GM21576 (cell line): ENCODE measurements around the gene ZNF697.
"Not testable (repeated sequence)": the region's sequence is repeated elsewhere in the genome, so short reads cannot be mapped to it uniquely, and the experiment has no call there.

Experiments
- ATAC-seq: cut with Tn5 transposase; IDR thresholded peaks from one replicate; pipeline ENCODE4 v1.9.1; 2021; ENCODE audit warnings: mild to moderate bottlenecking, moderate library complexity; ENCODE audit not compliant: unreplicated experiment

ZNF697 gene

DNA sequence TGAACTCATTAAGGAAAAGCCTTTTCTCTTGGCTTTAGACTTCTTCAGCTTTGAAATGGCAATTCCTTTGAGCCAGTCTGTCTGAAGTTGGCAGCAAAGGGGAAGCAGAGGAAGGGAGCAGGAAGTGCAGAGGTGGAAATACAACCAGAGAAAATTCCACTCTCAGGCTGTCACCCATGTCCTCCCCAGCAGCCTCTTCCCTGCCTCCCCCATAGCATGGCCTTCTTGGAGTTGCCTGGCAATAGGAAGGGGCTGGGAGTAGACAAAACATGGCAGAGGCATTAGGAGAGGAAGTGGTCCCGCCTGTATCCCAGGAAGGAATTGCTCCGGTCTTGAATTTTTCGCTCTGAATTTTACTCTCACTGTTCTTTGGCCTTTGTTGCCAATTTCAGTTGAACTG is 44.8 kb downstream of the ZNF697 start:
- not testable (repeated sequence) for ATAC-seq

DNA sequence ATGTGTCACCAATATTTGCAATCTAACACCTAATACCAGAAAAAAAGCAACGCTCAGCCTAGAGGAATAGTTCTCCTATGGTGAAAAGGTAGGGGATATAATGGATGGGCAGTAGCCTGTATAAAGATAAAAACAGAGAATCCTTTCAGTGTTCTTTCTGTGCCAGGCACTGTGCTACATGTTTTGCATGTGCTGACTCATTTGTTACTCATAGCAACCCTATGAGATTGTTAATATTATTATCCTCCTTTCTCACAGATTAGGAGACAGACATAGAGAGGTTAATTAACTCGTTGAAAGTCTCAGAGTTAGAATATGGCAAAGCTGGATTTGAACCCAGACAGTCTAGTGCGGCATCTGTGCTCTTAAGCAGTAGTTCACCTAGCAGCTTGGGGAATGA is 45.3 kb downstream of the ZNF697 start:
- ATAC-seq: not testable (repeated sequence)

DNA sequence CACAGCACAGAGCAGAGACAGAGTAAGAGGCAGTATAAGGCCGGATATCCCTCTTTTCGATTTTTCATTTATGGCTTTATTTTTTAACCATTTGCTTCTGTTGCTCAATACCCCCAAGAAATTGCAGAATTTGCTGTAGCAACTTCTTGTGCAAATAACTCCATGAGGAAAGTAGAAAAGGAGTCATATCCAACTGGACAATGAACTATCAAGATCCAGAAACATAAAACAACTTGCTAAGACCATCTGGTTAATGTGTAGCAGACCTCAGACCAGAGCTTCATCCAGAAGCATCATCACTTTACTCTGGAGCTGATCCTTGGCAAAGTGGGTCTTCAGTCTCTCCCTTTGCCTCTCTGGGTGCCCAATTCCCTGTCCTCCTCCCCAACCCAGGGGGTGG is 45.9 kb downstream of the ZNF697 start:
- no peak for ATAC-seq

DNA sequence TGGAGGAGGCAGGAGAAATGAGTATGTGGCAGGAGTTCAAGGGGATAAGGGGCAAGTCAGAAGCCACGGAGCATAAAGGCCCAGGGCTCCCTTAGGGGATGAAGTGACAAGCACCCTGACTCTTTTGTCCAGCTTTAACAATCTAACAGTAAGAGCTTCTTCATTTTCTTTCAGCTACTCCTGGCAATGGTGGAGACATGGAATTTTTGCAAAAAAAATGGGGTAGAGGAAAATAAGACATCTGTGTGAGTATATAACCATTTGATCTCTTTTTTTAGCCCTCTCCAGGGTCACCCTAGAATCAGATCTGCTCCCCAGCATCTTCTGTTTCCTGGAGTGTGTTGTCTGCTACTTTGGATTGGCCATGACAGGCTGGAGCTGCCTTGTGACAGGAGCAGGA is 47.1 kb downstream of the ZNF697 start:
- ATAC-seq: no peak

DNA sequence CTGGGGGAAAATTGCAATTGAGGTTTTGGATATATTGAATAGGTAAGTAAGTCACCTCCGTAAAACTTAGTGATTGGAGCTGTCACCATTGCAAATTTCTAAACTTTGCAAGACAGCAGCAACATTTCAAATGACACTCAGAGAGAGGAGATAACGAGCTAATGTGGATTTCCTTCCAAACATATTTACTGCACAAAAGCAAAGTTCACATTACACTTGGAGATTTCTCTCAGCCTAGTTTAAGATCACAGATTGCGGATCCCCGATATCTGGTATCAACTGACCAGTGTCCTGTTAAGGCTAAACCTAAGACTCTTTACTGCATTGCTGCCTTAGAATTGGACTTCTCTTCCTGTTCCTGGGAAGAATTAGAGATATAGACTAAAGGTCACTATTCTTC is 47.5 kb downstream of the ZNF697 start:
- no peak for ATAC-seq

DNA sequence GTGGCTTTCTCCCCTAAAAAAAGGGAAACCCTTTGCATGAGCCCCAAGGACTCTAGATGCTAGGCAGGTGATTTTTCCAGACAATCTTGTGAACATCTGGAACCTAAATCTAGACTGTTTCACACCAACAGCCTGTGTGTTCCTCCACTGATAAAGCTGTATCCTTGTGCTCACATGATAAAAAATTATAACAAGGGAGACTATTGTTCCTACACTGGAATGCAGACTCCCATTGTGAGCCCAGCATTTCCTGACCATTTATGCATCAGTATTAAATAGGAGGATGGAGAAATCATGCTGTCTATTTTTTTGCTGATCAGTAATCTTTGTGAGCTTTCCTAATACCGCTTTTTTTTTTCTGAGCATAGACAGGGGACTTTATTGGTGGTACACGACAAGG is 52.5 kb downstream of the ZNF697 start:
- no peak for ATAC-seq

DNA sequence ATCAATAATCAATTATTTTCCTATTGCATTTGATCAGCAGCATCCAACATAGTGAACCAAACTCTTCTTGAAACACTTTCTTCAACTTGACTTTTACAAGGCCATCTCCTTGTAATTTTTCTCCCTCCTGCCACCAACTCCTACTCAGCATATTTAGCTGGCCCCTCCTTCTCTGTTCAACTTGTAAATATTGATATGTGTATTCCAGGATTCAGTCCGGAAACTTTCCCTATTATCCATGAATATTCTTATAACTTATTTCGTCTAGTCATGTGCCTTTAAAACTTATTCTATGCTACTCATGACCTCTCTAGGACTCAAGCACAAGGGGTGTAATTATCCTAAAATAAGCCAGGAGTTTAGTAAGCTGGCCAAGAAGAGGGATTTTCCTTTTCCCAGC is 52.9 kb downstream of the ZNF697 start:
- ATAC-seq: no peak

DNA sequence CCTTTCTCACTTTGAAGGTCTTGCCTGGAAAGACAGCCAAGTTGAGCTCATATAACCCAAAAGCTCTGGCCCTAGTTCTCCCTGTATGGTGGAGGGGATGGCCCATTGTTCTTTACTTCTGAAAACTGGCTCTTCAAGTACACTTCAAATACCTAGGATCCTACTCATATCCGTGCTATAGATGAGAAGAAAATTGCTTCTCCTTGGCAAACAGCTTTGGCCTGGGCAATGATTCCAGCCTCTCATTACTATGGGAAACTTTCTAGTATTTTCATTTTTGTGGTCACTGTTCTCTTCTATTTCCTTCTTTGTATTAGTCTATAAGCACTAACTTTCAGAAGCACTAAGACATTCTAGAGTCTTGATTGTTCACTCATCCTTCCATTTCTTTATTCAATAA is 53.7 kb downstream of the ZNF697 start:
- ATAC-seq: no peak

DNA sequence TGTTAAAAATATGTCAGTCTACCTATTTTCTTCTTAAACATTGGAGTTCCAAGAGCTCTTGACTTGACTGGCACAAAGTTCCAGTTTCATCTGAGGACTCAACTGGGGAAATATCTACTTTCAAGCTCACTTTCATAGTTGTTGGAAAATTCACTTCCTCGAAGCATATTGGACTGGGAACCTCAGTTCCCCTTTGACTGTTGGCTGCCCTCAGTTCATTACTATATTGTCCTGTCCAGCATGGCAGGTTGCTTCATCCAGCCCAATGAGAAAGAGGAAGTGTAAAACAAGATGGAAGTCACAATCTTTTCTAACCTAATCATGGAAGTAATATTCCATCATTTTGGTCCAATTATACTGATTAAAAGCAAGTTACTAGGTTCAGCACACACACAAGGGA is 54.3 kb downstream of the ZNF697 start:
- ATAC-seq: no peak

DNA sequence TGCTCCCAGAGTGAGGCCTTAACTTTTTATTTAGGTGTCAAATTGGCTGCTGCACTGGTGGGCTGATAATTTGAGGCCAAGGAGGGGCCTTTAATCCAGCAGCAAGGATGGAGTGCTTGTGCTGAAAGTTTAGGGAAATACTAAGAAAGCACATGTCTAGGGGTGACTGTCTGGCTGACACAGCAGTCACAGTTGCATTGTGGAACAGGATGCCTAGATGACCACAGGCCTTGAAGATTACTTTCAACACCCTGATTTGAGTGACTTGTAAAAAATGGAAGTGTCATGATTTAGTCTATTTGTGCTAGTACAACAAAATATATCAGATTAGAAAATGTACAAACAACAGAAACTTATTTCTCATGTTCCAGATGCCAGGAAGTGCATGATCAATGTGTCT is 57.7 kb downstream of the ZNF697 start:
- ATAC-seq: no peak

DNA sequence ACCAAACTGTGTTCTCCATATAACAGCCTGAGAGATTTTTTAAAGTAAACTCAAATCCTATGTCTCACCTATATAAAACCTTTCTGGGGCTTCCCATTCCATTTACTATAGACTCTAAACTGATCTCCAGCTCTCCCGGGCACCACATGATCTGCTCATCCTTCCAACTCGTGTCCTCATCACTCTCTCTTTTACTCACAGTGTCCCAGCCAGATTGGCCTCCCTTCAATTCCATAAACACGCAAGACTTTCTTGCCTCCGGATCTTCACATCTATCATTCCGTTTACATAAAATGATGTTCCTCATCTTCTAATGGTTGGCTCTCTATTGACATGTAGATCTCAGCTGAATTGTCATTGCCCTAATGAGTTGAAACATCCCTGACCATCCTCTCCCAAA is 59.4 kb downstream of the ZNF697 start:
- no peak for ATAC-seq

DNA sequence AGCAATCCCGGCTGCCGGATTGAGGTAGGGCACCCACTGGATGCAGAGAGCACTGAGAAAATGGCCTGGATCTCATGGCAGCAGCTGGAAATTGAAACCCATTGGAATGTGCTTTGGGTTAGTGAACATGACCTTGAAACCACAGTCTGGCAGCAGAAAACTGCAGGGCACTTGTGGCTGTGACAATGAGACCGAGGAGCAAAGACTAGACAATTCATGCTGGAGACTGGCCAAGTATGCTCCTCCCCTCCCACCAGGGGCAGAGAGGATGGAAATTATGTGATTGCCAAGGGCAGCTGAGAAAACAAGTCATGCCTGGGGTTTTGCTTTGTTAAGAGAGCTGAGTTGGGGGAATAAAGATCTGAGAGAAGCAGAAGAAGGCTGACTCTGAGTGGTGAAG is 60.7 kb downstream of the ZNF697 start:
- no peak for ATAC-seq

DNA sequence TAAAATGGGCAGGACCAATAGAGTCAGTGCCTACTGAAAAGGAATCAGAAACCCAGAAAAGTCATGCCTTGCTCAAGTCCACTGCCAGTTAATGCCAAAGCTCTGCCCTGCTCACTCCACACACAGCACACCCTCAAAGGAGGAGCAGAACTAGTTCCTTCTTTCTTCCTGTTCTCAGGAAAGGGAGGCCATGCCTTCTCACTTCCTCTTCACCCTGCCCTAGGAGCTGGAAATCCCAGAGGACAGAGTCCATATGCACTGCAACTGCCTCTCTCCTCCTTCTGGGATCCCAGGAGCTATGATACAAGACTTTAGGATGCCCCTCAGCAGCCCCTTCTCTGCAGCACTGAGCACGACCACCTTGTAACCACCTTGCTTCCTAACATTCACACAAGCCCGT is 62.3 kb downstream of the ZNF697 start:
- not testable (repeated sequence) for ATAC-seq

DNA sequence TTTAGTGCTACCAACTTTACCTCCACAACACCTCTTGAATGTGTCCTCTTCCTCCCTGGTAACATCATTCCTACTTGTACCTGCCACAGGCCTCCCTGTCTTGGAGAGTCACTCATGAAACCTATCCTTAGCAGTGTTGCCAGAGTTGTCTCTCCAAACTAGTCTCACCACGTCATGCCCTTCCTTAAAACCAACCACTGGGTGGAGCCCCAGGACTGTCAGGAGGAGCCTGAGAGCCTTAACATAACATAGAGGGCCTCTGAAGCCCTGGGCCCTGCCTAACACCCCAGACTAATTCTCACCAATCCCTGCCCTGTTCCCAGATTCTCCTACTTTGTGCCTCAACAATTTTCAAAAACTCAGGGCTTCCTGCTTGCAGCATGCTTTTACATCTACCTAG is 65.3 kb downstream of the ZNF697 start:
- ATAC-seq: no peak

DNA sequence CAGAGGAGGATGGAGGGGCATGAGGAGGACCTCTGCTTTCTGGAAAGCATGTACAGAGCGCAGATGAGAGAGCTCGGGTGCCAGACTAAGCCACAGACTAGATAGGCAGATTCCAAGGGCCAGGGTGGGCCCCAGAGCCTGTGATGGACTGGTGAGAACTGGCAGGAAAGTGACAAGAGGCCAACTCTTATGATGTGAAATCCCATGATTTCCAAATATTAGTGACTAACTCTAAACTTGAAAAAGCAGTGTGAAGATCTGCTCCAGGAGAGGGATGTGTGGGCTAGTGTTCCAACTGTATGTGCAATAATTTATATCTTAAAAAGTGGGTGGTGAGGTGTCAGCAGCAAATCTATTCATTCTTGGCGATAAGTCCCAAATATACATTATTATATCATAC is 67.0 kb downstream of the ZNF697 start:
- not testable (repeated sequence) for ATAC-seq

DNA sequence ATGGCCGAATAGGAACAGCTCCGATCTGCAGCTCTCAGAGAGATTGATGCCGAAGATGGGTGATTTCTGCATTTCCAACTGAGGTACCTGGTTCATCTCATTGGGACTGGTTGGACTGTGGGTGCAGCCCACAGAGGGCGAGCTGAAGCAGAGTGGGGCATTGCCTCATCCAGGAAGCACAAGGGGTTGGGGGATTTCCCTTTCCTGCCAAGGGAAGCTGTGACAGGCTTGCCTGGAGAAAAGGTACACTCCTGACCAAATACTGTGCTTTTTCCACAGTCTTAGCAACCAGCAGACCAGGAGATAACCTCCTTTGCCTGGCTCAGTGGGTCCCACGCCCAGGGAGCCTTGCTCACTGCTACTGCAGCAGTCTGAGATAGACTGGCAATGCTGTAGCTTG is 74.2 kb downstream of the ZNF697 start:
- ATAC-seq: no peak

DNA sequence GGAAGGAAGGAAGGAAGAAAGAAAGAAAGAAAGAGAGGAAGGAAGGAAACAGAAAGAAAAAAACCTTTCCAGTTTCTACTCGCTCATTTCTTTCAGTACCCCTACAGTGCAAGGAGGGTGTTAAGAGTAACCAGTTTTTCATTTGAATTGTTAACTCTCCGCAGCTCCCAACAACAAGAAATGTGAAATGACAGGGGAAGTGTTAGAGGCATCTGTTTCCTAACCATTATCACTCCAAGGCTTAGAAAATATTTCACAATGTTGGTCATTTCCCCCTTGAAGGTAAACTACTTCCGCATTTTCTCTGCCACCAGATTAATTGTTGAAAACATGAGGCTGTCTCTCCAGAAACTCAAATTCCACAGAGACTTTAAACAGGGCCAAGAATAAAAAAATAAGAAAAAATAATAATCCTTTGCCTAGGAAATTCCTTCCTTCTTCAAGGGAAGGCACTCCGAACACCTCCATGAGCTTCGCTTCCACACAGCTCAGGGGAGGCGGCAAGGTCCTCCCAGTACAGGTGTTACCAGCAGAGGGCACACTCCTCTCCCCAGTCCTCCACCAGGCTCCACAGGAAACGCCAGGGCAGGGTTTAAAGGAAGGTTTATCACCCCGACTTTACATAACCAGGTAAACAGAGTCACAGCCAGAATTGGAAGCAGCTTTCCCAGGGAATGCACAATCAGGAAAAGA is 78.0 kb downstream of the ZNF697 start:
- not testable (repeated sequence) for ATAC-seq
